PC-9 (cell line): Measurements from ENCODE around the gene PRRC2A. TPM values are rescaled to one million over a fixed set of nuclear protein-coding genes. Genes with fewer than 3 reads are reported as not detected.

Experiments
- BruUV-seq: library from RNA; stranded (reverse); fragments of 400-500 nt; replicated peaks from 2 replicates; lab custom pipeline; 2021; lab: Mats Ljungman, UMichigan
- CTCF ChIA-PET: fragments of 300-600 bp; sonication (Branson Sonifier 250); formaldehyde crosslinking; loops from one replicate; lab custom pipeline; 2022; ENCODE audit warnings: antibody characterized with exemption; lab: Charles Lee
- POLR2A ChIA-PET: fragments of 300-600 bp; sonication (Branson Sonifier 250); formaldehyde crosslinking; loops from one replicate; lab custom pipeline; 2022; ENCODE audit warnings: antibody characterized with exemption; ENCODE audit not compliant: unreplicated experiment; lab: Charles Lee
- DNase-seq, 2 experiments: peaks; one replicate each; pipeline versions ENCODE4 v3.0.0 to v3.0.0-alpha.2; 2015 to 2022; ENCODE audit warnings: mixed read lengths in 1 of 2
- H2AFZ ChIP-seq: fragments of 200-600 bp; sonication (generic); 2 replicates; pipeline ENCODE4 v1.8.1; 2017; ENCODE audit warnings: antibody characterized with exemption
- H3F3A ChIP-seq: fragments of 200-600 bp; sonication (generic); 2 replicates; pipeline ENCODE4 v1.8.1; 2017; ENCODE audit warnings: antibody characterized with exemption, mild to moderate bottlenecking, low read depth; ENCODE audit not compliant: insufficient read depth
- H3K27ac ChIP-seq: fragments of 200-600 bp; sonication (generic); 2 replicates; pipeline ENCODE4 v1.6.1; 2016; ENCODE audit warnings: mixed run types
- H3K27me3 ChIP-seq: fragments of 200-600 bp; sonication (generic); 2 replicates; pipeline ENCODE4 v1.6.1; 2016; ENCODE audit warnings: low read depth, mixed run types; ENCODE audit not compliant: insufficient read depth
- H3K36me3 ChIP-seq: fragments of 200-600 bp; sonication (generic); 2 replicates; pipeline ENCODE4 v1.6.1; 2016; ENCODE audit warnings: low read depth, mixed run types
- H3K4me1 ChIP-seq: fragments of 200-600 bp; sonication (generic); replicated peaks from 2 replicates; pipeline ENCODE4 v1.6.1; 2016; ENCODE audit warnings: mixed run types; ENCODE audit not compliant: insufficient read depth
- H3K4me2 ChIP-seq: fragments of 200-600 bp; sonication (generic); 2 replicates; pipeline ENCODE4 v1.6.1; 2017; ENCODE audit warnings: mixed run types
- H3K4me3 ChIP-seq: fragments of 200-600 bp; sonication (generic); 2 replicates; pipeline ENCODE4 v1.6.1; 2016; ENCODE audit warnings: mixed run types
- H3K79me2 ChIP-seq: fragments of 200-600 bp; sonication (generic); 2 replicates; pipeline ENCODE4 v1.6.1; 2017; ENCODE audit warnings: low read depth, mixed run types
- H3K9me2 ChIP-seq: fragments of 200-600 bp; sonication (generic); 2 replicates; pipeline ENCODE4 v1.8.1; 2017; ENCODE audit warnings: mild to moderate bottlenecking; ENCODE audit not compliant: insufficient read depth
- H3K9me3 ChIP-seq: fragments of 200-600 bp; sonication (generic); 2 replicates; pipeline ENCODE4 v1.8.1; 2016; ENCODE audit warnings: low read depth; ENCODE audit not compliant: insufficient read depth
- H4K20me1 ChIP-seq: fragments of 200-600 bp; sonication (generic); 2 replicates; pipeline ENCODE4 v1.8.1; 2017; ENCODE audit not compliant: insufficient read depth
- EZH2 ChIP-seq: fragments of 200-600 bp; sonication (generic); IDR thresholded peaks from 2 replicates; pipeline ENCODE4 v1.8.0; 2017; ENCODE audit warnings: antibody characterized with exemption, low read depth
- intact Hi-C: fragments of 100-400 bp; cut with micrococcal nuclease; formaldehyde crosslinking; loops from one replicate; pipeline ENCODE4 v1.10.0; 2022; ENCODE audit not compliant: unreplicated experiment
- total RNA-seq: library from RNA; stranded (reverse); gene quantifications from 2 replicates; pipeline ENCODE4 v1.2.3, GENCODE V29; 2021
- TF ChIP-seq, protein P1 (sequence below): fragments of 200-600 bp; sonication (generic); conservative IDR thresholded peaks from 2 replicates; pipeline ENCODE4 v1.6.1; 2017; ENCODE audit warnings: mixed run types, antibody characterized with exemption, mild to moderate bottlenecking, moderate library complexity

Gene PRRC2A
- total RNA-seq, 1 experiment from 2014 or later = 192 TPM

DNA sequence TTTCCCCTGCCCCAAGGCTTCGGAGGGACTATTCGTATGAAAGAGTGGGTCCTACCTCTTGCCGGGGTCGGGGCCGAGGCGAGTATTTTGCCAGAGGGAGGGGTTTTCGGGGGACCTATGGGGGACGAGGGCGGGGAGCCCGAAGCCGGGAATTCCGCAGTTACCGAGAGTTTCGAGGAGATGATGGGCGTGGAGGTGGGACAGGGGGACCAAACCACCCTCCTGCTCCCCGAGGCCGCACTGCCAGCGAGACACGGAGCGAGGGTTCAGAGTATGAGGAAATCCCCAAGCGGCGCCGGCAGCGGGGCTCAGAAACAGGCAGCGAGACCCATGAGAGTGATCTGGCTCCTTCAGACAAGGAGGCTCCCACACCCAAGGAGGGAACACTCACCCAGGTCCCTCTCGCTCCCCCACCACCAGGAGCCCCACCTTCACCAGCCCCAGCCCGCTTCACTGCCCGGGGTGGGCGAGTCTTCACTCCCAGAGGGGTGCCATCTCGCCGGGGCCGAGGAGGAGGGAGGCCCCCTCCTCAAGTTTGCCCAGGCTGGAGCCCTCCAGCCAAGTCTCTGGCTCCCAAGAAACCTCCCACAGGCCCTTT lies 11.3 kb downstream of the PRRC2A start:
- peaks cover 48% of the 10 kb centered on the region for H3F3A ChIP-seq
- intact Hi-C loops = no loop called here
- ChIA-PET CTCF (no interaction called here), POLR2A (no interaction called here)
- no peak overlapping the region for H2AFZ ChIP-seq
- H3K4me1 ChIP-seq = no peaks in the 10 kb centered on the region
- DNase-seq = no peak
- H3K79me2 ChIP-seq = no peaks in the 10 kb centered on the region
- no peaks in the 10 kb centered on the region for H3K27me3 ChIP-seq
- H3K9me2 ChIP-seq = no peaks in the 10 kb centered on the region
- TF ChIP-seq, protein P1, sequence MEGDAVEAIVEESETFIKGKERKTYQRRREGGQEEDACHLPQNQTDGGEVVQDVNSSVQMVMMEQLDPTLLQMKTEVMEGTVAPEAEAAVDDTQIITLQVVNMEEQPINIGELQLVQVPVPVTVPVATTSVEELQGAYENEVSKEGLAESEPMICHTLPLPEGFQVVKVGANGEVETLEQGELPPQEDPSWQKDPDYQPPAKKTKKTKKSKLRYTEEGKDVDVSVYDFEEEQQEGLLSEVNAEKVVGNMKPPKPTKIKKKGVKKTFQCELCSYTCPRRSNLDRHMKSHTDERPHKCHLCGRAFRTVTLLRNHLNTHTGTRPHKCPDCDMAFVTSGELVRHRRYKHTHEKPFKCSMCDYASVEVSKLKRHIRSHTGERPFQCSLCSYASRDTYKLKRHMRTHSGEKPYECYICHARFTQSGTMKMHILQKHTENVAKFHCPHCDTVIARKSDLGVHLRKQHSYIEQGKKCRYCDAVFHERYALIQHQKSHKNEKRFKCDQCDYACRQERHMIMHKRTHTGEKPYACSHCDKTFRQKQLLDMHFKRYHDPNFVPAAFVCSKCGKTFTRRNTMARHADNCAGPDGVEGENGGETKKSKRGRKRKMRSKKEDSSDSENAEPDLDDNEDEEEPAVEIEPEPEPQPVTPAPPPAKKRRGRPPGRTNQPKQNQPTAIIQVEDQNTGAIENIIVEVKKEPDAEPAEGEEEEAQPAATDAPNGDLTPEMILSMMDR = no peak
- TF ChIP-seq EZH2 = no peak
- peaks cover 28% of the 10 kb centered on the region for H3K36me3 ChIP-seq
- H3K27ac ChIP-seq = no peak overlapping the region
- H4K20me1 ChIP-seq = 0 out of 2 replicates have a peak, but pooled peaks cover 3% of the 10 kb centered on the region
- H3K4me3 ChIP-seq = no peak overlapping the region
- no TSS peak for BruUV-seq
- H3K4me2 ChIP-seq = no peak overlapping the region
- H3K9me3 ChIP-seq = no peaks in the 10 kb centered on the region

DNA sequence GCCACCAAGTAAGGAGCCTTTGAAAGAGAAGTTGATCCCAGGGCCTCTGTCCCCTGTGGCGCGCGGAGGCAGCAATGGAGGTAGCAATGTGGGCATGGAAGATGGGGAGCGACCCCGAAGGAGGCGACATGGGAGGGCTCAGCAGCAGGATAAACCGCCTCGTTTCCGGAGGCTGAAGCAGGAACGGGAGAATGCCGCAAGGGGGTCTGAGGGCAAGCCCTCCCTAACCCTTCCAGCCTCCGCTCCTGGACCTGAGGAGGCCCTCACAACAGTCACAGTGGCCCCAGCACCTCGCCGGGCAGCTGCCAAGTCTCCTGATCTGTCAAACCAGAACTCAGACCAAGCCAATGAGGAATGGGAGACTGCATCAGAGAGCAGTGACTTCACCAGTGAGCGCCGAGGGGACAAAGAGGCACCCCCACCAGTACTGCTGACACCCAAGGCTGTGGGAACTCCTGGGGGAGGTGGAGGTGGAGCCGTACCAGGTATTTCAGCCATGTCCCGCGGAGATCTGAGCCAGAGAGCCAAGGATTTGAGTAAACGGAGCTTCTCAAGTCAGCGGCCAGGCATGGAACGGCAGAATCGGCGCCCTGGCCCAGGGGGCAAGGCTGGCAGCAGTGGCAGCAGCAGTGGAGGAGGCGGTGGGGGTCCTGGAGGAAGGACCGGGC lies 11.9 kb downstream of the PRRC2A start:
- POLR2A ChIA-PET = interaction anchor here (0.7 kb wide), 1 partner anchor 8 kb away, joined by 3 read pairs; no protein-coding TSS in a partner anchor
- Histone ChIP-seq H3K4me2 (no peak overlapping the region), H3F3A (peaks cover 51% of the 10 kb centered on the region), H3K79me2 (no peaks in the 10 kb centered on the region), H3K36me3 (peaks cover 24% of the 10 kb centered on the region), H3K4me3 (no peak overlapping the region), H3K27ac (no peak overlapping the region), H3K4me1 (no peaks in the 10 kb centered on the region), H3K9me3 (no peaks in the 10 kb centered on the region), H3K9me2 (no peaks in the 10 kb centered on the region), H3K27me3 (no peaks in the 10 kb centered on the region), H4K20me1 (0 out of 2 replicates have a peak, but pooled peaks cover 3% of the 10 kb centered on the region), H2AFZ (no peak overlapping the region)
- no TSS peak for BruUV-seq
- TF ChIP-seq, protein P1 = no peak
- no peak for TF ChIP-seq EZH2
- DNase-seq = no peak
- CTCF ChIA-PET = no interaction called here
- intact Hi-C loops = no loop called here

DNA sequence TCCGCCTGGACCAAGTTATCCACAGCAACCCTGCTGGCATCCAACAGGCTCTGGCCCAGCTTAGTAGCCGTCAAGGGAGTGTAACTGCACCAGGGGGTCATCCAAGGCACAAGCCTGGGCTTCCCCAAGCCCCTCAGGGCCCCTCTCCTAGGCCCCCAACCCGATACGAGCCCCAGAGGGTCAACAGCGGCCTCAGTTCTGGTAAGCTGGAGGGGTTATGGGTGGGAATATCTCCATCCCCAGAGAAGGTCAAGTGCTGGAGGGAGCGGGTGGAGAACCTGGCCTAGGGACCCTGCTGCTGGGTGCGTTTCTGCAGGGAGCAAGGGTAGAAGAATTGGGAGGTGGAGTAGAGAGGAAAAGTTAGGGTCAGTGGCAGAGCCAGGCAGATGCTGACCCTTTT lies 12.9 kb downstream of the PRRC2A start:
- H3K27me3 ChIP-seq = no peaks in the 10 kb centered on the region
- intact Hi-C loops = no loop called here
- peaks cover 18% of the 10 kb centered on the region for H3K36me3 ChIP-seq
- H3K9me2 ChIP-seq = no peaks in the 10 kb centered on the region
- H3K27ac ChIP-seq = no peak overlapping the region
- H3K4me1 ChIP-seq = no peaks in the 10 kb centered on the region
- ChIA-PET POLR2A (interaction anchor here (0.7 kb wide), 1 partner anchor 7 kb away, joined by 3 read pairs; no protein-coding TSS in a partner anchor), CTCF (no interaction called here)
- H3K4me3 ChIP-seq = no peak overlapping the region
- peaks cover 60% of the 10 kb centered on the region for H3F3A ChIP-seq
- H3K9me3 ChIP-seq = no peaks in the 10 kb centered on the region
- BruUV-seq = no TSS peak
- H3K4me2 ChIP-seq = no peak overlapping the region
- 0 out of 2 replicates have a peak, but pooled peaks cover 11% of the 10 kb centered on the region for H4K20me1 ChIP-seq
- no peak for DNase-seq
- H3K79me2 ChIP-seq = no peaks in the 10 kb centered on the region
- no peak overlapping the region for H2AFZ ChIP-seq
- TF ChIP-seq, protein P1 = no peak
- TF ChIP-seq EZH2 = no peak
